H1 (cell line): ENCODE measurements around the gene MYL5.

Source experiments
- CTCF ChIP-seq, 3 experiments: IDR thresholded peaks; 1 replicate in 2 of 3; 2 replicates in 1 of 3; pipeline versions ENCODE4 v1.5.1 to v1.6.1; 2011; ENCODE audit warnings: low read length in 3 of 3, mild to moderate bottlenecking in 3 of 3, inconsistent platforms in 2 of 3, low read depth in 1 of 3, moderate library complexity in 1 of 3; ENCODE audit not compliant: insufficient read depth in 1 of 3; ENCODE audit errors: control extremely low read depth in 1 of 3
- EP300 ChIP-seq, 2 experiments: IDR thresholded peaks; 1 replicate in 1 of 2; 2 replicates in 1 of 2; pipeline ENCODE4 v1.6.1; 2011 to 2012; ENCODE audit warnings: low read depth in 2 of 2, low read length in 2 of 2, mild to moderate bottlenecking in 2 of 2, borderline replicate concordance in 1 of 2, inconsistent platforms in 1 of 2, moderate library complexity in 1 of 2
- EZH2 ChIP-seq: fragments of 200-600 bp; sonication (generic); IDR thresholded peaks from 2 replicates; pipeline ENCODE4 v1.7.1; 2012; ENCODE audit warnings: low read depth, mild to moderate bottlenecking, moderate library complexity, low read length, inconsistent platforms; ENCODE audit not compliant: severe bottlenecking
- MAX ChIP-seq: IDR thresholded peaks from 2 replicates; pipeline ENCODE4 v1.6.1; 2012; ENCODE audit warnings: inconsistent platforms
- POLR2A ChIP-seq, 2 experiments: IDR thresholded peaks; 1 replicate in 1 of 2; 2 replicates in 1 of 2; pipeline ENCODE4 v1.6.1; 2011; ENCODE audit warnings: low read depth in 2 of 2, low read length in 2 of 2, mild to moderate bottlenecking in 2 of 2; ENCODE audit errors: control extremely low read depth in 1 of 2
- POLR2AphosphoS5 ChIP-seq: IDR thresholded peaks from 2 replicates; pipeline ENCODE4 v1.6.1; 2011; ENCODE audit warnings: low read depth, low read length
- SIX5 ChIP-seq: IDR thresholded peaks from 2 replicates; pipeline ENCODE4 v1.6.1; 2011; ENCODE audit warnings: mild to moderate bottlenecking, low read depth, low read length

- no peak for TF ChIP-seq CTCF (IDR thresholded peaks at IDR 0.05; ENCODE audit: control extremely low read depth in 1 of 3, insufficient read depth in 1 of 3, low read depth in 1 of 3, low read length in 3 of 3)
- TF ChIP-seq MAX, result no peak
- no peak for TF ChIP-seq POLR2A (IDR thresholded peaks at IDR 0.05; ENCODE audit: control extremely low read depth in 1 of 2, low read depth in 2 of 2, low read length in 2 of 2)
- TF ChIP-seq EZH2, result no peak
- TF ChIP-seq POLR2AphosphoS5, result no peak
- TF ChIP-seq EP300 (IDR thresholded peaks at IDR 0.05; ENCODE audit: borderline replicate concordance in 1 of 2, low read depth in 2 of 2, low read length in 2 of 2), result no peak
- TF ChIP-seq SIX5, result no peak
Measured at GRCh38 chr4:659851-660250, 14.5 kb upstream of the MYL5 start.
